H1 (cell line): ENCODE measurements around the gene ATP5F1A. TPM values are rescaled to one million over a fixed set of nuclear protein-coding genes. Genes with fewer than 3 reads are reported as not detected.

Source experiments
- CTCF ChIA-PET: fragments of 300-600 bp; sonication (Branson Sonifier 250); formaldehyde crosslinking; loops from one replicate; lab custom pipeline; 2021; ENCODE audit not compliant: partially characterized antibody; lab: Charles Lee
- POLR2A ChIA-PET: fragments of 300-600 bp; sonication (Branson Sonifier 250); formaldehyde crosslinking; loops from one replicate; lab custom pipeline; 2021; ENCODE audit warnings: inconsistent platforms; ENCODE audit not compliant: partially characterized antibody; lab: Charles Lee
- DNase-seq, 2 experiments: peaks; one replicate each; pipeline versions ENCODE4 v3.0.0 to v3.0.0-alpha.2; 2010 to 2022; ENCODE audit warnings: low spot score in 2 of 2, low read depth in 1 of 2, mixed read lengths in 1 of 2
- FAIRE-seq: peaks from 2 replicates; lab custom pipeline; 2011; peaks lifted over from hg19 to GRCh38; lab: Jason Lieb, UNC
- H2AFZ ChIP-seq: 2 replicates; pipeline ENCODE4 v1.8.1; 2012; ENCODE audit warnings: low read length, inconsistent platforms
- H2AK5ac ChIP-seq: 2 replicates; pipeline ENCODE4 v1.6.1; 2013; ENCODE audit warnings: low read depth, low read length
- H2BK120ac ChIP-seq: replicated peaks from 2 replicates; pipeline ENCODE3; 2013; ENCODE audit warnings: low read depth, low read length, inconsistent platforms
- H2BK12ac ChIP-seq: 2 replicates; pipeline ENCODE4 v1.6.1; 2013; ENCODE audit warnings: low read depth, low read length
- H2BK15ac ChIP-seq: 2 replicates; pipeline ENCODE4 v1.6.1; 2013; ENCODE audit warnings: low read length
- H2BK20ac ChIP-seq: 2 replicates; pipeline ENCODE4 v1.6.1; 2013; ENCODE audit warnings: low read length
- H2BK5ac ChIP-seq: 2 replicates; pipeline ENCODE4 v1.6.1; 2013; ENCODE audit warnings: low read depth, low read length
- H3K14ac ChIP-seq: 2 replicates; pipeline ENCODE4 v1.6.1; 2013; ENCODE audit warnings: inconsistent platforms; ENCODE audit not compliant: insufficient read length
- H3K18ac ChIP-seq: 2 replicates; pipeline ENCODE4 v1.6.1; 2013; ENCODE audit warnings: low read length; ENCODE audit errors: extremely low read depth
- H3K23ac ChIP-seq: 2 replicates; pipeline ENCODE4 v1.6.1; 2013; ENCODE audit warnings: inconsistent platforms; ENCODE audit not compliant: insufficient read length
- H3K23me2 ChIP-seq: 2 replicates; pipeline ENCODE4 v1.6.1; 2013; ENCODE audit warnings: low read depth, low read length
- H3K27ac ChIP-seq: 2 replicates; pipeline ENCODE4 v1.6.1; 2011; ENCODE audit warnings: low read depth, low read length, inconsistent platforms
- H3K27me3 ChIP-seq, 4 experiments: replicated peaks in 1 of 4; 1 replicate in 1 of 4; 2 replicates in 3 of 4; pipeline versions ENCODE4 v1.6.1 to v1.8.1; 2011 to 2013; ENCODE audit warnings: low read length in 3 of 4, mild to moderate bottlenecking in 3 of 4, inconsistent platforms in 2 of 4, mixed read lengths in 2 of 4, moderate library complexity in 1 of 4; ENCODE audit not compliant: control insufficient read depth in 3 of 4, insufficient read depth in 3 of 4; ENCODE audit errors: extremely low read depth in 1 of 4
- H3K36me3 ChIP-seq, 4 experiments: 2 replicates each; pipeline versions ENCODE4 v1.6.1 to v1.8.1; 2011 to 2013; ENCODE audit warnings: mild to moderate bottlenecking in 4 of 4, low read length in 3 of 4, moderate library complexity in 2 of 4, control low read depth in 1 of 4, inconsistent platforms in 1 of 4; ENCODE audit not compliant: insufficient read depth in 4 of 4, control insufficient read depth in 2 of 4
- H3K4ac ChIP-seq: replicated peaks from 2 replicates; pipeline ENCODE3; 2013; ENCODE audit warnings: low read length, low read depth, mixed read lengths, inconsistent platforms; ENCODE audit not compliant: insufficient read length
- H3K4me1 ChIP-seq, 4 experiments: replicated peaks in 1 of 4; 1 replicate in 1 of 4; 2 replicates in 3 of 4; pipeline versions ENCODE4 v1.6.1 to v1.8.1; 2011 to 2013; ENCODE audit warnings: low read length in 3 of 4, inconsistent platforms in 2 of 4, mixed read lengths in 1 of 4; ENCODE audit not compliant: insufficient read depth in 4 of 4, control insufficient read depth in 3 of 4
- H3K4me2 ChIP-seq, 2 experiments: 2 replicates each; pipeline versions ENCODE4 v1.6.1 to v1.8.1; 2011 to 2013; ENCODE audit warnings: low read depth in 2 of 2, low read length in 2 of 2, control low read depth in 1 of 2, inconsistent platforms in 1 of 2, mild to moderate bottlenecking in 1 of 2; ENCODE audit not compliant: insufficient read depth in 1 of 2
- H3K4me3 ChIP-seq, 4 experiments: fragments of 200-600, 300-600 bp in 1 of 4; sonication (generic), shearing (Covaris generic), sonication (Bioruptor Twin) in 1 of 4; 2 replicates each; pipeline versions ENCODE4 v1.5.1 to v1.8.1; 2011 to 2016; ENCODE audit warnings: low read length in 4 of 4, low read depth in 3 of 4, control low read depth in 2 of 4, inconsistent platforms in 2 of 4, mild to moderate bottlenecking in 2 of 4, mixed read lengths in 1 of 4, moderate library complexity in 1 of 4; ENCODE audit not compliant: insufficient read depth in 2 of 4; ENCODE audit errors: extremely low read depth in 1 of 4
- H3K56ac ChIP-seq: replicated peaks from 2 replicates; pipeline ENCODE3; 2013; ENCODE audit warnings: low read depth, mild to moderate bottlenecking, mixed read lengths, low read length, inconsistent platforms; ENCODE audit not compliant: insufficient read length
- H3K79me1 ChIP-seq: 2 replicates; pipeline ENCODE4 v1.6.1; 2013; ENCODE audit warnings: low read depth, low read length, control low read depth
- H3K79me2 ChIP-seq, 2 experiments: 2 replicates each; pipeline versions ENCODE4 v1.6.1 to v1.8.1; 2012 to 2013; ENCODE audit warnings: low read length in 2 of 2, mild to moderate bottlenecking in 2 of 2, inconsistent platforms in 1 of 2; ENCODE audit not compliant: insufficient read depth in 2 of 2, control insufficient read depth in 1 of 2
- H3K9ac ChIP-seq, 4 experiments: replicated peaks in 1 of 4; 1 replicate in 1 of 4; 2 replicates in 3 of 4; pipeline versions ENCODE4 v1.6.1 to v1.8.1; 2011 to 2013; ENCODE audit warnings: low read depth in 3 of 4, low read length in 3 of 4, control low read depth in 2 of 4, mild to moderate bottlenecking in 2 of 4, moderate library complexity in 2 of 4, inconsistent platforms in 1 of 4; ENCODE audit errors: extremely low read depth in 1 of 4
- H3K9me3 ChIP-seq, 2 experiments: 2 replicates each; pipeline versions ENCODE4 v1.6.1 to v1.8.1; 2012 to 2013; ENCODE audit warnings: mild to moderate bottlenecking in 2 of 2, moderate library complexity in 2 of 2, control low read depth in 1 of 2, inconsistent platforms in 1 of 2, low read depth in 1 of 2, low read length in 1 of 2, mixed read lengths in 1 of 2; ENCODE audit not compliant: insufficient read depth in 2 of 2
- H4K20me1 ChIP-seq, 2 experiments: replicated peaks in 1 of 2; 2 replicates each; pipeline versions ENCODE3 to v1.8.1; 2011 to 2013; ENCODE audit warnings: inconsistent platforms in 2 of 2, low read length in 2 of 2, mild to moderate bottlenecking in 1 of 2; ENCODE audit not compliant: insufficient read depth in 2 of 2, control insufficient read depth in 1 of 2
- H4K5ac ChIP-seq: 2 replicates; pipeline ENCODE4 v1.6.1; 2013; ENCODE audit warnings: low read length, low read depth, mixed read lengths, inconsistent platforms; ENCODE audit not compliant: insufficient read length
- H4K8ac ChIP-seq: 2 replicates; pipeline ENCODE4 v1.8.0; 2013; ENCODE audit warnings: mild to moderate bottlenecking, moderate library complexity, low read length, inconsistent platforms; ENCODE audit not compliant: insufficient read depth; ENCODE audit errors: extremely low read depth
- H4K91ac ChIP-seq: replicated peaks from 2 replicates; pipeline ENCODE3; 2013; ENCODE audit warnings: low read length, mixed read lengths, inconsistent platforms; ENCODE audit not compliant: insufficient read length
- FOSL1 ChIP-seq: IDR thresholded peaks from 2 replicates; pipeline ENCODE4 v1.6.1; 2011; ENCODE audit warnings: mild to moderate bottlenecking, low read depth, low read length, moderate library complexity; ENCODE audit not compliant: insufficient read depth
- KDM1A ChIP-seq: fragments of 200-600, 300-600 bp; sonication (generic); IDR thresholded peaks from 2 replicates; pipeline ENCODE4 v1.7.1; 2016; ENCODE audit warnings: mild to moderate bottlenecking, low read length, borderline replicate concordance
- POLR2AphosphoS5 ChIP-seq: IDR thresholded peaks from 2 replicates; pipeline ENCODE4 v1.6.1; 2011; ENCODE audit warnings: low read depth, low read length
- RXRA ChIP-seq: IDR thresholded peaks from 2 replicates; pipeline ENCODE4 v1.6.1; 2011; ENCODE audit warnings: low read depth, mild to moderate bottlenecking, low read length, moderate library complexity; ENCODE audit not compliant: insufficient read depth
- SRF ChIP-seq: IDR thresholded peaks from 2 replicates; pipeline ENCODE4 v1.6.1; 2011; ENCODE audit warnings: mild to moderate bottlenecking, low read depth, low read length, moderate library complexity
- SUZ12 ChIP-seq: fragments of 200-600 bp; sonication (generic); IDR thresholded peaks from 2 replicates; pipeline ENCODE4 v1.6.1; 2012; ENCODE audit warnings: mild to moderate bottlenecking, inconsistent platforms, low read length, moderate library complexity, mixed read lengths
- TCF12 ChIP-seq: IDR thresholded peaks from 2 replicates; pipeline ENCODE4 v1.6.1; 2011; ENCODE audit warnings: low read depth, mild to moderate bottlenecking, low read length
- TEAD4 ChIP-seq: IDR thresholded peaks from 2 replicates; pipeline ENCODE4 v1.6.1; 2012; ENCODE audit warnings: low read depth, low read length, inconsistent platforms, mixed read lengths
- YY1 ChIP-seq: IDR thresholded peaks from 2 replicates; pipeline ENCODE4 v1.6.1; 2011; ENCODE audit warnings: low read depth, mild to moderate bottlenecking, low read length
- WGBS, 2 experiments: shearing (Covaris generic) in 1 of 2; methylation state at CpG; one replicate each; pipeline versions ENCODE4 v1.1.6 to v1.1.7; 2013 to 2015; ENCODE audit warnings: low lambda C conversion rate in 2 of 2, mixed read lengths in 2 of 2, inconsistent platforms in 1 of 2, low coverage in 1 of 2, missing lambda C conversion rate in 1 of 2; ENCODE audit not compliant: insufficient replicate concordance in 2 of 2, insufficient coverage in 1 of 2, insufficient read length in 1 of 2; ENCODE audit errors: extremely low coverage in 1 of 2, missing lambda C conversion rate in 1 of 2; 5-methylcytosine and 5-hydroxymethylcytosine counted together
- polyA plus RNA-seq, 7 experiments: library from polyadenylated mRNA; depleted of rRNA in 3 of 7; stranded (reverse) in 5 of 7; unstranded in 2 of 7; fragments of >200 nt in 5 of 7; fragments of 200-250 nt in 2 of 7; gene quantifications; 1 replicate in 5 of 7; 2 replicates in 1 of 7; 4 replicates in 1 of 7; pipeline versions ENCODE4 v1.2.1 to v1.2.3, GENCODE V29; 2011 to 2013; ENCODE audit warnings: missing spikeins in 2 of 7, mixed read lengths in 2 of 7
- total RNA-seq: library from RNA; stranded (reverse); fragmentation: NEBNext Ultra II Directional; extraction: Animal tissue kit (Norgen Biotek cat#: 25700); gene quantifications from 2 replicates; pipeline ENCODE4 v1.2.1, GENCODE V29; 2021
- TF ChIP-seq, protein P1 (sequence below): IDR thresholded peaks from 2 replicates; pipeline ENCODE4 v1.6.1; 2012; ENCODE audit warnings: low read length, inconsistent platforms
- TF ChIP-seq, protein P2 (sequence below): IDR thresholded peaks from 2 replicates; pipeline ENCODE4 v1.6.1; 2011; ENCODE audit warnings: low read depth, mild to moderate bottlenecking, low read length; ENCODE audit not compliant: insufficient read depth

ATP5F1A gene
- total and polyA plus RNA-seq, 2 of the 8 experiments (the other 6 are each of a cell fraction or from before 2014, with no cell fraction given): 685 to 970 TPM

DNA sequence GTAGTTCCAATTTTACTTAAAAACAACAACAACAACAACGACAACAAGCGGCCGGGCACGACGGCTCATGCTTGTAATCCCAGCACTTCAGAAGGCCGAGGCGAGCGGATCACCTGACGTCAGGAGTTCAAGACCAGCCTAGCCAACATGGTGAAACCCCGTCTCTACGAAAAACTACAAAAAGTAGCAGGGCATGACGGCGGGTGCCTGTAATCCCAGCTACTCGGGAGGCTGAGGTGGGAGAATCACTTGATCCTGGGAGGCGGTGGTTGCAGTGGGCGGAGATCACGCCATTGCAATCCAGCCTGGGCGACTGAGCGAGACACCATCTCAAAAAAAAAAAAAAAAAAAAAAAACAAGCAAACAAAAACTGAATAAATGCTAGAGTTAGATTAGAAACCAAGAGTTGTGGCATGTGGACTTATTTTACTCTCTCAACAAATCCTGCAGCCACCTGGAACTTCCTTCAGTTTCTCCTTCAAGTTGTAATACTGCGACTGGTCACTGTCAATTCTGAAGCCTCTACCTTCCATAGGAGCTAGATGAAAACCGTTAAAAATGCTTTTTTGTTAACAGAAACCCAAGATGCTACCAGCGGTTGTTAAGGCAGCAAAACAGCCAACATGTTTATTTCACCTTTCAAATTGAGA, 1.3 kb downstream of the ATP5F1A start:
- no peak overlapping the region for H2AFZ ChIP-seq
- no peak overlapping the region for H2BK15ac ChIP-seq
- H3K4me1 ChIP-seq: peaks cover 0 to 3% (median 2%) of the 10 kb centered on the region in 4 experiments; a peak in 6 of 7 replicates
- H3K9ac ChIP-seq: peak overlapping the region in 2 of 4 experiments; percentile 22 to 83; a peak in 2 of 7 replicates
- no peak overlapping the region for H3K23ac ChIP-seq
- no peak overlapping the region for H4K91ac ChIP-seq
- no peak overlapping the region for H2BK20ac ChIP-seq
- H4K5ac ChIP-seq: peak overlapping the region; percentile 10
- H3K79me1 ChIP-seq: no peaks in the 10 kb centered on the region
- peak overlapping the region; percentile 91 to 99 (median 98) for H3K4me3 ChIP-seq
- H2BK120ac ChIP-seq: no peak overlapping the region
- H3K9me3 ChIP-seq: no peaks in the 10 kb centered on the region
- DNase-seq (no peak), FAIRE-seq (no peak)
- H2BK12ac ChIP-seq: no peak overlapping the region
- peaks cover 10% of the 10 kb centered on the region for H3K23me2 ChIP-seq
- CTCF ChIA-PET: interaction anchor here (1.3 to 2.3 kb wide), 2 partner anchors 23 to 184 kb away, joined by 3 to 8 read pairs; no protein-coding TSS in a partner anchor
- peaks cover 1 to 3% of the 10 kb centered on the region in 2 experiments for H4K20me1 ChIP-seq
- no peak overlapping the region for H3K14ac ChIP-seq
- no peak overlapping the region for H2AK5ac ChIP-seq
- no peaks in the 10 kb centered on the region for H3K27me3 ChIP-seq
- 73% methylated on average over 22 of the region's 22 CpGs; no CpG with 5 or more reads in 1 of the 2 experiments for WGBS, 2 experiments
- POLR2A ChIA-PET: interaction anchor here (0.7 to 2.1 kb wide), 3 partner anchors 11 to 77 kb away, joined by 3 to 9 read pairs (median 3); a partner anchor contains a TSS
- peaks cover 3 to 31% (median 16%) of the 10 kb centered on the region in 4 experiments for H3K36me3 ChIP-seq
- H2BK5ac ChIP-seq: no peak overlapping the region
- peaks cover 22 to 58% of the 10 kb centered on the region in 2 experiments for H3K79me2 ChIP-seq
- H3K4ac ChIP-seq: no peak overlapping the region
- peak overlapping the region; percentile 75 to 77 for H3K4me2 ChIP-seq
- H3K18ac ChIP-seq: no peak overlapping the region
- H3K56ac ChIP-seq: no peak overlapping the region
- no peak overlapping the region for H4K8ac ChIP-seq
- no peak overlapping the region for H3K27ac ChIP-seq
- no peak for TF ChIP-seq SUZ12
- TF ChIP-seq TCF12: no peak
- TF ChIP-seq YY1: no peak
- TF ChIP-seq FOSL1: no peak
- no peak for TF ChIP-seq RXRA
- no peak for TF ChIP-seq TEAD4
- no peak for TF ChIP-seq KDM1A
- TF ChIP-seq POLR2AphosphoS5: no peak
- TF ChIP-seq, protein P1, sequence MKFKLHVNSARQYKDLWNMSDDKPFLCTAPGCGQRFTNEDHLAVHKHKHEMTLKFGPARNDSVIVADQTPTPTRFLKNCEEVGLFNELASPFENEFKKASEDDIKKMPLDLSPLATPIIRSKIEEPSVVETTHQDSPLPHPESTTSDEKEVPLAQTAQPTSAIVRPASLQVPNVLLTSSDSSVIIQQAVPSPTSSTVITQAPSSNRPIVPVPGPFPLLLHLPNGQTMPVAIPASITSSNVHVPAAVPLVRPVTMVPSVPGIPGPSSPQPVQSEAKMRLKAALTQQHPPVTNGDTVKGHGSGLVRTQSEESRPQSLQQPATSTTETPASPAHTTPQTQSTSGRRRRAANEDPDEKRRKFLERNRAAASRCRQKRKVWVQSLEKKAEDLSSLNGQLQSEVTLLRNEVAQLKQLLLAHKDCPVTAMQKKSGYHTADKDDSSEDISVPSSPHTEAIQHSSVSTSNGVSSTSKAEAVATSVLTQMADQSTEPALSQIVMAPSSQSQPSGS: no peak
- TF ChIP-seq SRF: no peak
- TF ChIP-seq, protein P2, sequence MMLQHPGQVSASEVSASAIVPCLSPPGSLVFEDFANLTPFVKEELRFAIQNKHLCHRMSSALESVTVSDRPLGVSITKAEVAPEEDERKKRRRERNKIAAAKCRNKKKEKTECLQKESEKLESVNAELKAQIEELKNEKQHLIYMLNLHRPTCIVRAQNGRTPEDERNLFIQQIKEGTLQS: no peak
